ENCODE results near the gene RAD51B.

RAD51B gene

DNA sequence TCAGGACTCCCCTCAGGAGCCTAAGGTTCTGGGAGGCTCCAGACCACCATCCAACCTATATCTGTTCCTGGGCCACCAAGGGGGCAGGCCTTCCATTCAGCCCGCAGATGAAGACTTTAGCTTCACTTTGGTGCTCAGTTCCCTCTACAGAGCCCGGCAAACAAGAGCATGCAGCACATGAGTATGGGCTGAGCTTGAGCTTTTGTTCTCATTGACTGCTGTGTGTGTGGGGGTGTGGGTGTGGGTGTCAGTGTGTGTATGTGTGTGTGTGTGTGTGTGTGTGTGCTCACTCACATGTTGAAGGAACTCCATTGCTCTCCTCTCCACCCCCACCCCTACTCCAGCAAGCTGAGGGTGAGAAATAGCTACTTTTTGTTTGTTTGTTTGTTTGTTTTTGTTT is 754.1 kb downstream of the RAD51B start:
- DNase-seq, result no peak

DNA sequence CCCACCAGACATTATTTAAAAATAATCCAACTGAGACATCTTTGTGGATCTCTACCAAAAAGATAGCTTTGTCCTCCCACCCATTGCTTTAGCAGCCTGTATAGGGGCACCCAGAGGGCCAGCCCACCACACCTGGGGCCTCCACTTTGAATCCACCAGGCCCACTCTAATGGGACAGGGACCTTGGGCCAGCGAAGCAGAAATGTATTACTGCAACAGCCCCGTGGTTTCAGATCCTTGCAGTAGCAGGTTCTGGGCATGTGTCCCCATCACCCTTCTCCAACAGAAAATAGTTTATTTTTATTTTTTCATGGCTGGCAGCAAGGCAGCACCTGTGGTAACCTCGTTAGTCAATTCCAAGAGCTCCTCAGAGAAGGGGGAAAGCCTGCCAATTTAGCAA is 754.9 kb downstream of the RAD51B start:
- no peak for DNase-seq

DNA sequence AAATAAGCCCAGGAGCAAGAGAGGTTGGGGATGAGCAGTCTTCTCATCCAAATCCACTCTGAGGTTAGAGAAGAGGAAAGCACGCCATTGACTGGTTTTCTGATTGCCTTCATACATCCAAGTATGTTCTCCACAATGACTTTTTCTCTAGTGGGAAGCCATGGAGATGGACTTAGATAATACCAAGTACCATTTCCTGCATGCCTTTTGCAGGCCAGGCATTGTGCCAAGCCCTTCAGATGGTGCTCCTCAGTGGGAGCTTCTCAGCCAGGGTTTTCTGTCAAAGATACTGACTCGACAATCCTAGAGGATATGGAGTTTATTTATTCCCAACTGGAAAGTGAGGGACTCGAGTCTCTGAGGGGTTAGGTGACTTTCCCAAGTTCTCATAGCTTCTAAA is 755.3 kb downstream of the RAD51B start:
- no peak for DNase-seq

DNA sequence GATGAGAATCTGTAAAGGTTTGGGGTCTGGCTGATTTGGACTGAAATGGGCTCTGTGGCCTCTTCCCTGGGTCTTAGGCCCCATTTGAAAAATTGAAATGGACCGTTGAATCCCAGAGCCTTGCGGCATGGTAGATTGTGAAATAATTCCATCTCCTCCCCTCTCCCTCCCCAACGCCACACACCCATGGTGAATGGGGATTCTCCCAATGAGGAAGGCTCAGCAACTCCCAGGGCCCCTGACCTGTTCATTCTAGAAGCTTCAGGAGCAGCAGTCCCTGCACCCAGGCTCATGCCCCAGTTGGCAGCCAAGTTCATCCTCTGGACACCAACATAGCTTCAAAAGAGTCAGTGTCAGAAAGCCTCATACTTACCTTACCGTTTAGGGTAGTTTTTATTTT is 755.8 kb downstream of the RAD51B start:
- DNase-seq, result no peak

DNA sequence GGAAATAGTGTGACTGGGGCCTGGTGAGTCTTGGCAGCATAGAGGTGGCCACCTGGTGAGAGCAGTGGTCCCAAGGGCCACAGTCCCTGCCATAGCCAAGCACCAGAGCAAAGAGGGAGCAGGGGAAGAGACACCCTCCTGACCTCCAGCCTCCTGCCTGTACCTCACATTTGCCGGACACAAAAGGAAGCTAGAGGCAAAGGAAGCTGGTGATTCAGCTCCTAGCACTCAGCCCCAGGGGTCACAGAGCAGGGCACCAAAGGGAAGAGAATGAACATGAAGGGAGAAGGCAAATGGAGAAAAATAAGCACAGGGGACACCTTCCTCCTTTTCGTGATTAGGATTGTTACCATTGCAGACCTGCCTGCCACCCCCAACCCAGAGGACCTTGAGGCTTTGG is 756.5 kb downstream of the RAD51B start:
- DNase-seq, result no peak

DNA sequence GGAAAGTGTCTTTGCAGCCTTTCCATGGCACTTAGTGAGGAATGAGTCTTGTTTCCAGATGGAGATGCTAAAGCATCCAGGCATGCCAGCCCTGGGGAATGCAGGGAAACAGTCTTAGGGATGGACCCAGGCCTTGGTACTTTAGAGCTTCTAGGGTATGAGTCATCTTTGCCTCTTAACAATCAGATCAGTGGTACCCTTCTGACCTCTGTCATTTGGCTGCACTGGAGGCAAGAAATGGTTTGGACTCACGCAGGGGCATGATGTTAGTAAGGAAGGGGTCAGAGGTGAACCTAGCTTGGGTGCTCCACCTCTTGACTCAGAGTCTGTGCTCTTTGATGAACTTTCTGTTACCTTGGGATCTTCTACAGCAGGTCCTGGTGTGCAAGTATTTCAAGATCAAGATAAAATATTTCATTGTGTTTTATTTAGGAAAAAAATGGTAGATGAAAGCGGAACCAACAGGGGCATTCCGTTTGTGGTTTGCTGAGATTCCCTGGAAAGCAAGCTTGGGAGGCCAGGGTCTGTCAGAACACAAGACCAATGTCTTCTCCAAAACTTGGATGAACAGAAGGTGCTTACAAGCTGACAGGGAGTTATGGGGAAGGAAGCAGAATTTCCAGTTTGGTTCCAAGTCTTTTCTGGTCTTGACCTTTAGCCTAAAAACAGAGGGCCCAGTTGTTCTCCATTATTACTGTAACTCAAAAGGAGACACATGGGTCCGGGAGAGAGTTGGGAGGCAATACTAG is 757.1 kb downstream of the RAD51B start:
- DNase-seq, result no peak

DNA sequence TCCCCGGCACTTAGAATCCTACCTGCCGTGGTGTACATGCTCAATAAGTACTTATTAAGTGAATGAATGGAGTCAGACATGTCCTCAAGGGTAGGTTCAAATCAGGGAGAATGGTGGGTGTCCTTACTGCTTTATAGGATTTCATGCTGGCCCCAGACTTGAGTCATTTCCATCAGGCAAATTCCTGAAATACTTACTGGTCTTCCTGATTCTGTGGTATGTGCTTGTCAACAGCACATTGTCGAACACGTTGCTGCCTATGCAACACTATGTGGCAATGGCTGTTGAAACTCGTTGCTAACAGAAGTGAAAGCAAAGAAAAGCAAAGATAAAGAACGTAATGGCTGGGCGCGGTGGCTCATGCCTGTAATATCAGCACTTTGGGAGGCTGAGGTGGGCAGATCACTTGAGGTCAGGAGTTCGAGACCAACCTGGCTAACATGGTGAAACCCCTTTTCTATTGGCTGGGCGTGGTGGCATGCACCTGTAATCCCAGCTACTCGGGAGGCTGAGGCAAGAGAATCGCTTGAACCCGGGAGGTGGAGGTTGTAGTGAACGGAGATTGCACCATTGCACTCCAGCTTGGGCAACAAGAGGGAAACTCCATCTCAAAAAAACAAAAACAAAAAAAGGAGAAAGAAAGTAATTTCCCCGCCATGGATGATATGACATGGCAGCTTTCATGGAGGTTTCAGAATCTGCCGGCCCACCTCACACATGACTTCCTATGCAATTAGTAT is 758.4 kb downstream of the RAD51B start:
- DNase-seq, result no peak

DNA sequence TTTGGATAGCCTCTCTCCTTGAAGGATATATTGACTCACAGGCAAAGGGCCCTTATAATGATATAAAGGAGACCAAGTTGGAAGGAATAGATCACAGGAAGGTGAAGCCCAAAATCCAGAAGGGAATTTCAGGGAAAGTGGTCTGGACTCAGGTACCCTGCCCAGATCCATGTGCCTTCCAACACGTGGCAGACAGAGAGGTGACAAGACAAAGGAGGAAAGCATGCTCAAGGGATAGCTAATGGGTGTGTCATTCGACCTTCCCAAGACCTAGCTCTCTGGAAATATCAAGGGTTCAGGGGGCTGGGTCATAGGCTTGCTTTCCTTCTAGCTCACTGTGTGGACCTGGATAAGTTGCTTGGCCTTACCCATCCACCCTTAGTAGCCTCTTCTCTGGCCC is 759.0 kb downstream of the RAD51B start:
- no peak for DNase-seq

DNA sequence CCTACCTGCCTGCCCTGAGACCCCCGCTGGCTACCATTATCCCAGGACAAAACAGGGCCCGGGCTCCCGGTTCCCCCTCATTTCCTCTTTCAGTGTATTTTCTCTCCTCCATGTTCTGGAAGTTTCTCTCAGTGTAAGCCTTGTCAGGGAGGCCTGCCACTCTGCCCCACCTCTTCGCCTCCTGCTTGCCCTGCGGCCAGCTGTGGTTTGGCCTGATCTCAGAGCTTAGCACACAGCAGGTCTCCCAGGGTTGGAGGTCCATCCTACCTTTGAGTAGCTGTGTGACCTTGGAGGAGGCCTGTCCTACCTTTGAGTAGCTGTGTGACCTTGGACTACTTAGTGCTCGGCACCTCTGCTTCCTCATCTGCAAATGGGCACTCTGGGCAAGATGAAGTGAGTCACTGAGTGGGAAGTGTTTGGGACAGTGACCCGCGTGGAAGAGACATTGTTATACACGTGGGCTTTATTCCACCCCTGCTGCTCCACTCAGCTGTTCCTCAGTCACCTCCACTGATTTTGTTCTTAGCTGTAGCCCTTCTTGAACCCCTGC is 760.6 kb downstream of the RAD51B start:
- no peak for DNase-seq

DNA sequence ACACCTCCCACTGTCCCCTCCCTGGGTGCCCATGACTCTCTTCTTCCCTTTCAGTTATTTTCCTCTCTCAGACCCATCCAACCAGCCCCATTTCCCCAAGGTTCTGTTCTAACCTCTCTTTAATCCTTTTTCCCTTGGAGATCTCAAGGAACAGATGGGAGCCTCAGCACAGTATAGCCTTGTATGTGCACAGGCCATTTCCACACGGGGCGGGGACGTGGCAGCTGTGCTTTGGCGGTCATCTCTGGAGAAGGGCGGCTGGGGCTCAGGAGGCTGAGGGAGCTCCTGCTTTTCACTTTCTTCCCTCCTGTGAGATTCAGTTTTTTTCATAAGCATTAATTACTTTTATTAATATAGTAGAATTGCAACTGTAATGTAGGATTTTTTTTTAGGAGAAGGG is 761.1 kb downstream of the RAD51B start:
- DNase-seq, result no peak

DNA sequence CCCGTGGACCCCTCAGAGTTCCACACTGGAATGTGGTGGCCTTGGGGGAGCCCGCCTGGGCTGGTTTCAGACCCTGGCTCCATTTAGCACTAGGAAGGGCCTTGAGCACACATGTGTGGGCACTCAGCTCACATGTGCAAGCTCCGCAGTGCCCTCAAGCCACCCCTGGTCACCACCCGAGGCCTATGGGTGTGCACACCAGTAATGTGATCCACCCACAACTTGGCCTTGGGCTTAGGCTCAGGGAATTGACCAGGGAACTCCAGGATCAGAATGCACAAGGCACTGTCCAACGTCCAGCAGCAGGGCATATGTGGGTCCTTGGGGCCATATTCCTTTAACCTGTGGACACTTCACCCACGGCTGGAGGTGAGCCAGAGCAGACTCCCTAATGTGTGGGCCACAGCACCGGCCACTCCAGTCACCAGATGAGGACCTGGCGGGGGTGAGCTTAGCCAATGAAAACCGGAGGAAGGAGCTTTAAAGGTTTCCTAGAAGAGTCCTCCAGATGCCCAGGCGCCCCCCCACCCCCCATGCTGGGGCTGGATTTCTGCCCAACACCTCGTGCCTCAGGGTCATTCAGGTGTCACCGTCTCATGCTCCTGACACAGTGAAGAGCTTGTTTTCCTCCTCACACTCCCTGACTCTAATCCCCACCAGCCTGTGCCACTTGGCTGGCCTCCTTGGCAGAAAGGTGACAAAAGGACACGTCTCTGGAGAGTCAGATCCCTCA is 764.1 kb downstream of the RAD51B start:
- DNase-seq, result no peak

DNA sequence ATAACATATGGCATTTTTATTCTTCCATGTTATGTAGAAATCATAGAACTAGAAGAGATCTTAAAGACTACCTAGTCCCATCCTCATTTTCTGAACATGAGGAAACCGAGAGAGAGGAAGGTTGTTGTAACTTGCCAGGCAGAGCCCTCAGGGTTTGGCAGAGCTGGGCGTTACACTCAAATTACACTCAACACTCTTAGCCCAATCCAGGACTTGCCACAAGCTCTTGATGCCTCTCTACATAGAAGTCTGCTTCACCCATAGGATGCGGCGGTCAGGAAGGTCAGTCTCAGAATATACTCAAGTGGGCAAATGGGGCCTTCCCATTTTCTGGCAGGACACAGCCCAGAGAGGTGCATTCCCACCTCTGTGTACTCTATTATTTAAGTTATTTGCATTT is 765.2 kb downstream of the RAD51B start:
- DNase-seq, result no peak

DNA sequence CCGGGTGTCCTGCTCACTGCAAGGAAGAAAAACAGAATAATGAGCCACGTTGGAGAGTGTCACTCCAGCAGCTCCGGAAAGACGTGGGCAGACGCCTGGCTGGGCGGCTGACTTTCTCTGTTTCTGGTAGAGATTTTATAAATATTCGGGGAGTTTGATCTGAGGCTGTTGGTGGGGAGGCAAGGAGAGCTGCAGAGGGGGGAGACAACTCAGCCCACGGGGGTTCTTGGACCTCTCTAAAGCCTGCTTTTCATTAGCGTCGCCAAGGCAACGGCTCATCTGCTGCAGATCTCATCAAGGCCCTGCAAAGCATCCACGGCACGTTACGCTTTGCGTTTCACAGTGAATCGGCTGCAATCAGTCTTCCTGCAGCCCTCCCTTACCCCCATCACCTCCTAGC is 766.1 kb downstream of the RAD51B start:
- DNase-seq, result no peak

DNA sequence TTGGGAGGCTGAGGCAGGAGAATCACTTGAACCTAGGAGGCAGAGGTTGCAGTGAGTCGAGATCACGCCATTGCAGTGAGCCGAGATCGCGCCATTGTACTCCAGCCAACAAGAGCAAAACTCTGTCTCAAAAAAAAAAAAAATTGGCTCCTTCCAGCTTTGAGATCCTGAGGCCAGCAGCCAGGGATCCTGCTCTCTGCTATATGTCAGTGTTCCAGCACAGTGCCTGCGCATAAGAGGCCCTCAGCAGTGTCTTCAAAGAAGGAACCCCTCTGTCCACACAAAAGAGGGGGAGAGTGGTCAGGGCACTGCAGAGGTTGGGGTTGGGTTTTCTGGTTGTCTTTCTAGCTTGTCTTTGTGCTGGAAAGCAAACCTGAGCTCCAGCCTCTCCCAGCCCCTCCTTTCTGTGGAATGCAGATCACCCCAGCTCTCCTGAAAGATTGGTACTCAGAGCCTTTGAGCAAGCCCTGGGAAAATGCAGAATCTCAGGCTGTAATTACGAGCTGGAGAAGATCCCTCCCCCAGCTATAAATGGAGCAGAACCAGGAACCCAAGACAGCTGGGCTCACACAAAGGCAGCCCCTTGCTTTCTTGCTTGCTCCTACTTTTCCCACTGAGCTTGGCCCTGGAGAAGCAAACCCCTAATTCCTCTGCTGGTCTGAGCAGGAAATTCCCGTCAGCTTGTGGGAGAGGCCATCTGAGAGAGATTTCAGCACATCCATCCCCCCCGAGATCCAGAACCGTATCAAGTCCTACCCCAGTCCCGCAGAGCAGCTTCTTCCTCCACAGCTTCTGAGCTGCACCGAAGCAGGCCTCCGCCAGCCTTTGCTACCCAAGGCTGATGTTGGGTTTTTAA is 767.5 kb downstream of the RAD51B start:
- DNase-seq, result no peak

DNA sequence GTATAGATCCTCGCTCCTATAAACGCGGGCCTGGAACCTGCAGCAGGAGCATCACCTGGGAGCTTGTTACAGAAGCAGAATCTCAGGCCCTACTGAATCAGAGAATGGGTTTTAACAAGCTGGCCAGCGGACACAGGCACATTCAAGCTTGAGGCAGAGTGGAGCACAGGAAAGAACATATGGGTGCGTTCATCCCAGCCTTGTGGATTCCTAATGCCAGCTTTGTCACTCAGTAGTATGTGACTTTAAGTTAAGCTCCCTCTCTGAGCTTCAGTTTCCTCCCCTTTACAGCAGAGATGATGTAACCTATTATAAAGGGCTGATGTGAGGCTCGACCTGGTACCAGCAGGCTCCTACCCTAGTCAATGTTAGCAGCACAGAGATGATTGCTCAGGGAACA is 768.4 kb downstream of the RAD51B start:
- no peak for DNase-seq

DNA sequence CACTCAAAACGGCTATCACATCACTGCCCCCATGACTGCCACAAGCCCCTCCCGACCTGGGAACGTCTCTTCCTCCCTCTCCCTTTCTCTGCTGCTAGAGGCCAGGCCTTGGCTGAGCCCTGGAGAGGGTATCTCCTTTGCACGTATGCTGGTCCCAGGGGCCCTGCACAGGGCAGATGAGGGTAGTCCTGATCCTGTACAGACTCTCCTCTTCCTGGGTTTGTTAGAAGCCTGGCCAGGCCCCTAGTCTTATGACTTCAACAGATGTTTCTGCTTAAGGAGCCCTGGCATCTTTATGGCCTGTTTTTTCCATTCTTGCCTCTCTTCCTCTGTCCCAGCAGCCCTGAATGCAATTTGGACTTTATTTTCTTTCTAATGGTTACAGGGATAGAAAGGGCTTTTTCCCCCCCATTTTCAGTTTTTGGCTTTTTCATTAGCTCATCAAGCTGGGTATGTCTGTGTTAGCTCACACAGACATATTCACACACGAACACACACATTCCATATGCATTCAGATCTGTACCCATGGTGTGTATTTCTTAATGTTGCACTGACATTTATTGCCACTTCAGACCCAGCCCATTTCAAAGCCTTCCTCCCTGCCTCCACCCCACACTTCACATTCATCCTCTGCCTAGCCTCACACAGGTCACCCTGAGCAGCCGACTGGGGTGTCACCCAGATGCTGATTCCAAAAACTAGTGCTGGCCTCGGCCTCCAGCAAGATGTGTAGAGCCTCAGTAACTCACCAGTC is 770.0 kb downstream of the RAD51B start:
- no peak for DNase-seq

DNA sequence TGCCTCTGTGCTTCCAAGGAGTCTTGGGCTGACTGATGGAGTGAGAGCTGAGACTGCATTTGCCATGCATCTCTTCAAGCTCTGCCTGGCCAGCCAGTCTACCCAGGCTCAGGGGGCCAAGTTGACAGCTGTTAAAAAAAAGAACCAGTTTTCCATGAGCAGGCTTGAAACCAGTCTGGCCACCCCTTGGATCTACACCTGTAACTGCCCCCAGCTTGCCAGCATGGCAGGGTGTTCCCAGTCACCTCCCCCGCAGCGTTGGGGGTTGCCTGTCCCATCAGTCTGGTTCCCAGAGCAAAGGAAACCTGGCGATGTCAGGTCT is 770.6 kb downstream of the RAD51B start:
- no peak for DNase-seq

DNA sequence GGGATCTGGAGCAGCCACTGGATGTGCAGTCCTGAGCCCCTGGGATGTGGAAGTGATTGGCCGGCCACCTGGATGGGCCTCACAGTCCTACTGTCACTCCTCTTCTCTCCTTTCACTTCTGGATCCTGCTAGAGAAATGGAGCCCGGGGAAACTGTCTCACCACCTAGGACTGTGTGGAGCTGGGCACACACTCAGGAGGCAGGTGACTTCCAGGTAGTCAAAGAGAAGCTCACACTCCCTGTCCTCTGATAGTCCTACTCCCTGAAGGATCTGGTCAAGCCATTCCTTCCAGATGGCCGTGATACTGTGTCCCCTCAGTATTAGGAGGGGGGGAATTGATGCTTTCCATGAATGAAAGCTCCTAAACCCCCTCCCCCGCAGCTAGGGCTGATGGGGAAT is 772.2 kb downstream of the RAD51B start:
- DNase-seq, result no peak

DNA sequence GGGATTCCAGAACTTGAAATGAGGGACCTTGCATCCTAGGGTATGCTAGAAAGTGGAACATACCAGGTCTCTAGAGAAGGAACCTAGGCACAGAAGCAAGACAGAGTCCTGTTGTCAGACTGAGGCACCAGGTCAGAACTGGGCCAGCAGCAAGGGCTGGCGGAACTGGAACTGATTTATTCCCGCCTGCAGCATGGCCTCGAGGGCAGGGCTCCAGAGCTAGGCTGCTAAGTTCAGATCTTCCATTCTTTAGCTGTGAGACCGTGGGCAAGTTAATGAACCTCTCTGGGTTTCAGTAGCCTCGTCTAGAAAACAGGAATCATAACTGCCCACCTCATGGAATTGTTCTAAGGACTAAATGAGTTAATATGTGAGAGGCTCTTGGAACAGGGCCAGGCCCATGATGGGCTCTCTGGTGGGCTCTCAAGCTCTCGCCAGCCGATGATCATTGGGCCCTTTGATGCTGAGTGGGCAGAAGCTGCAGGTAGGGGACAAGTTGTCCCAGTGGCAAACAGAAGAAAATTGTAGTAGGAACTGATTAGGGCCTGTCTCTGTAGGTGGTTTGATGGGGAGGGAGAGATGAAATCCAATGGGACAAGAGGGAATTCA is 773.5 kb downstream of the RAD51B start:
- no peak for DNase-seq

DNA sequence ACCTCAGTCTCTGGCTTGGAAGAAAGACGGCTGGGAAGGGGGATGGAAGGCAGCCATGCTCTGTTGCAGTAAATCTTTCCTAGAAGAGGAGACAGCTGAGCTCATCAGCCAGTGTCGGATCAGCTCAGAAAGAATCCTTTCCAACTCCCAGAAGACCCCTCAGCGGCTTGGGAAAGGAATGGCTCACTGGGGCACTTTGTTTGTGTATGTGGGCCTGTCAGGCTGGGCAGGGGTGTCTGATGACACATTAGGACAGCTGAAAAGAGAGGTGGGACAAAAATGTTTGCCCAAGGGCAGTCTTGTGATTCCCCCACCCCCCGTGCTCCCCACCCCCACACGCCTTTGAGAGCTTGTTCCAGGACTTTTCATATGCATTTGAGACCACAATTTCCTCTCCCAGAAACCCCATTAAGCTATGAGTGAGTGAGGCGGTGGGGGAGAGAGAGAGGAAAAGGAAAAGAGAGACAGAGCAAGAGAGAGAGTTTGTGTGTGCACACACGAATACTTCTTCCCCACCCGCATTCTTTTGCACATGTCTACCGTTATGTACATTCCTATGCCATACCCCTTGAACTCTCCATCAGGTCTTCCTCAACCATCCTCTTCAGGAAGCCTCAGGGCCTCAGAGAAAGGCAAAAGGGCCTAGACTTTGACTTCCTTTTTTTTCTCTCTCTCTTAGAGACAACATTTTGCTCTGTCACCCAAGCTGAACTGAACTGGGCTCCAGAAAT is 774.4 kb downstream of the RAD51B start:
- no peak for DNase-seq
